Lung (tissue), 12 donors: Measurements from ENCODE around the gene TNFRSF21. TPM values are rescaled to one million over a fixed set of nuclear protein-coding genes. Genes with fewer than 3 reads are reported as not detected.

Experiments
- ATAC-seq: fragments of 200-7000 bp; cut with Tn5 transposase; one replicate; pipeline ENCODE4 v1.9.1; 2020; ENCODE audit warnings: moderate number of reproducible peaks; ENCODE audit not compliant: insufficient read depth, low FRiP score
- DNase-seq, 3 donors: peaks; one replicate each; pipeline ENCODE4 v3.0.0-alpha.2; 2013 to 2017
- H3K27ac ChIP-seq, 2 donors: one replicate each; pipeline ENCODE4 v1.5.1; 2013; ENCODE audit warnings: mild to moderate bottlenecking in 2 of 2, moderate library complexity in 2 of 2, control low read depth in 1 of 2, inconsistent platforms in 1 of 2, low read depth in 1 of 2, low read length in 1 of 2
- H3K27me3 ChIP-seq, 3 donors: one replicate each; pipeline ENCODE4 v1.5.1; 2013; ENCODE audit warnings: low read length in 2 of 3; ENCODE audit not compliant: control insufficient read depth in 3 of 3, insufficient read depth in 3 of 3
- H3K36me3 ChIP-seq, 4 donors: one replicate each; pipeline ENCODE4 v1.5.1; 2013; ENCODE audit warnings: low read length in 4 of 4, mild to moderate bottlenecking in 1 of 4, moderate library complexity in 1 of 4; ENCODE audit not compliant: control insufficient read depth in 4 of 4, insufficient read depth in 4 of 4
- H3K4me1 ChIP-seq, 5 donors: one replicate each; pipeline ENCODE4 v1.5.1; 2013; ENCODE audit warnings: low read length in 5 of 5, mild to moderate bottlenecking in 2 of 5, moderate library complexity in 1 of 5; ENCODE audit not compliant: control insufficient read depth in 5 of 5, insufficient read depth in 5 of 5
- H3K4me3 ChIP-seq: one replicate; pipeline ENCODE4 v1.5.1; 2013; ENCODE audit warnings: mild to moderate bottlenecking, control low read depth, moderate library complexity
- H3K9ac ChIP-seq, 2 donors: one replicate each; pipeline ENCODE4 v1.5.1; 2013; ENCODE audit warnings: low read length in 2 of 2, control low read depth in 1 of 2; ENCODE audit not compliant: insufficient read depth in 1 of 2
- H3K9me3 ChIP-seq, 4 donors: one replicate each; pipeline ENCODE4 v1.5.1; 2013; ENCODE audit warnings: low read length in 3 of 4, mild to moderate bottlenecking in 1 of 4, moderate library complexity in 1 of 4; ENCODE audit not compliant: control insufficient read depth in 4 of 4, insufficient read depth in 3 of 4
- CTCF ChIP-seq: IDR thresholded peaks from 2 replicates; pipeline ENCODE4 v1.5.1; 2012; ENCODE audit warnings: mild to moderate bottlenecking; ENCODE audit errors: control extremely low read depth, extremely low read depth
- whole genome bisulfite sequencing, 2 donors: extraction: QIAGEN DNeasy Blood & Tissue Kit; methylation state at CpG; one replicate each; pipeline ENCODE4 v1.1.7; 2013; 5-methylcytosine and 5-hydroxymethylcytosine counted together
- polyA plus RNA-seq, 2 donors: library from polyadenylated mRNA; stranded (reverse); fragments of 200-250 nt; gene quantifications; one replicate each; pipeline ENCODE4 v1.2.1, GENCODE V29; 2013
- total RNA-seq, 2 donors: library from RNA; depleted of rRNA in 1 of 2; stranded (reverse); fragments of >200 nt in 1 of 2; gene quantifications; one replicate each; pipeline ENCODE4 v1.2.1, GENCODE V29; 2014 to 2021
- donor health status: control.
- donor health status: control.
- donor health status: Bipolar disorder and iron deficiency.
- donor health status: healthy.
- donor health status: DM: yes; HTN: yes; CAD: no.

Gene TNFRSF21
- total and polyA plus RNA-seq, 4 donors = 11.1 to 36.6 (median 24.5) TPM

DNA sequence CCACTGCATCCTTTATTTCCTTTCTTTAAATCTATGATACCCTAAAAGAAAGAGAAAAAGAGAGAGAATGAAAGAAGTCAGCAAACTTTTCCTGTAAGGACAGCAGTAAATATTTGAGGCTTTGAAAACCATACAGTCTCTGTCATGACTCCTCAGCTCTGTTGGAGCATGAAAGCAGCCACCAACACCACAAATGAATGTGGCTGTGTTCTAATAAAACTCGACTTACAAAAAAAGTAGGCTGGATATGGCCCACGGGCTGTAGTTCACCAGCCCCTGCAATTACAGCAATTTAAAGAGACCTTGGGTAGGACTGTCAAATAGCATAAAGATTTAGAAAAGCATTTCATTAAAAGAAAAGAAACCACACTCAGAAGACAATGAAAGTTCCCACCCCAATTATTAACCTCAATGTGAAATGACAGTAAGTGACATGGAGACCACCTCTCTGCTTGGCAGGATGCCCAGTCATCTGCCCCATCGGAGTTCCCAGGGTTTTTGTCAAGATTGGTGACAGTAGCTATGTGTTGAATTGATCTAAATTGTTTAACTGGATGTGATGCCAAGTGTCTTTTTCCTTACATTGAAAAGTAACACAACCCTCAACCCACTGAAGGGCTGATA is 50.9 kb downstream of the TNFRSF21 start:
- Histone ChIP-seq H3K36me3 (peaks cover 0 to 2% (median 0%) of the 10 kb centered on the region in 4 donors), H3K4me1 (peaks cover 0 to 1% (median 0%) of the 10 kb centered on the region in 5 donors), H3K9me3 (peaks cover 0 to 2% (median 0%) of the 10 kb centered on the region in 4 donors), H3K27me3 (no peaks in the 10 kb centered on the region), H3K27ac (no peak overlapping the region), H3K4me3 (no peak overlapping the region), H3K9ac (no peak overlapping the region)
- no peak for TF ChIP-seq CTCF
- DNase-seq (no peak), ATAC-seq (no peak)
- 74 to 86% methylated on average over 3 of the region's 3 CpGs for WGBS, 2 donors

- TF ChIP-seq CTCF = no peak
- no peak overlapping the region for H3K27ac ChIP-seq
- WGBS, 2 donors = 91 to 93% methylated on average over 6 of the region's 6 CpGs
These were observed 52.5 kb downstream of the TNFRSF21 start for GRCh38 chr6:47256981-47257730.

DNA sequence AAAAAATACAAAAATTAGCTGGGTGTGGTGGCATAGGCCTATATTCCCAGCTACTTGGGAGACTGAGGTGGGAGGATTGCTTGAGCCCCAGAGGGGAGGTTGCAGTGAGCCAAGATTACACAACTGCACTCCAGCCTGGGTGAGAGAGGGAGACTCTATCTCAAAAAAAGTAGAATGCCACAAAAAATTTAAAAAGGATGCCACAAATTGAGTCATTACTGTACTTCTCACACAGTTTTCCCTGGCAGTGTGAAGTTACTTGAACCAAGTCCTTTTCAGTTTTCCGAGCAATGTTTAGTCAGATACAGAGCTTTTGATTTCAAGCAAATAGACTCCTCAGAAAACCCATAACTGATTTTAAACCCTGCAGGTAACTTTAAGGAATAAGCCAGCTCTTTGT is 53.3 kb downstream of the TNFRSF21 start:
- Histone ChIP-seq H3K9ac (no peak overlapping the region), H3K27ac (no peak overlapping the region), H3K36me3 (peaks cover 0 to 4% (median 2%) of the 10 kb centered on the region in 4 donors), H3K9me3 (peaks cover 0 to 2% (median 0%) of the 10 kb centered on the region in 4 donors), H3K4me3 (no peak overlapping the region), H3K4me1 (peaks cover 0 to 1% (median 0%) of the 10 kb centered on the region in 5 donors), H3K27me3 (no peaks in the 10 kb centered on the region)
- ATAC-seq (no peak), DNase-seq (no peak)
- 94 to 97% methylated on average over 1 of the region's 1 CpG for WGBS, 2 donors
- TF ChIP-seq CTCF = no peak

More at GRCh38 chr6:47256981-47257730, 52.5 kb downstream of the TNFRSF21 start:
- no peak for DNase-seq
- Histone ChIP-seq H3K4me3 (no peak overlapping the region), H3K9ac (no peak overlapping the region), H3K36me3 (peaks cover 0 to 4% (median 2%) of the 10 kb centered on the region in 4 donors), H3K4me1 (peaks cover 0 to 1% (median 0%) of the 10 kb centered on the region in 5 donors), H3K9me3 (peaks cover 0 to 2% (median 0%) of the 10 kb centered on the region in 4 donors), H3K27me3 (no peaks in the 10 kb centered on the region)
- ATAC-seq = no peak
